Cardiac septum (tissue), 1 donor: ENCODE results near the gene SMG5. TPM values are rescaled to one million over a fixed set of nuclear protein-coding genes. Genes with fewer than 3 reads are reported as not detected.

Source experiments
- DNase-seq: peaks from one replicate; pipeline ENCODE4 v3.0.0-alpha.2; 2020; ENCODE audit warnings: low spot score
- intact Hi-C: fragments of 100-400 bp; cut with DNase I; formaldehyde crosslinking; loops from one replicate; pipeline ENCODE4 v1.14.0; 2022
- total RNA-seq: library from RNA; stranded (reverse); fragmentation: NEBNext Ultra II Directional; extraction: Animal tissue kit (Norgen Biotek cat#: 25700); gene quantifications from one replicate; pipeline ENCODE4 v1.2.1, GENCODE V29; 2021
- donor health status: DM: no; HTN: no; CAD: no.

Gene SMG5
- total RNA-seq, 1 donor from 2014 or later, result 112 TPM

GRCh38 chr1:156248323-156248683, 34.3 kb downstream of the SMG5 start:
- intact Hi-C loops, result no loop called here
- DNase-seq, result no peak

DNA sequence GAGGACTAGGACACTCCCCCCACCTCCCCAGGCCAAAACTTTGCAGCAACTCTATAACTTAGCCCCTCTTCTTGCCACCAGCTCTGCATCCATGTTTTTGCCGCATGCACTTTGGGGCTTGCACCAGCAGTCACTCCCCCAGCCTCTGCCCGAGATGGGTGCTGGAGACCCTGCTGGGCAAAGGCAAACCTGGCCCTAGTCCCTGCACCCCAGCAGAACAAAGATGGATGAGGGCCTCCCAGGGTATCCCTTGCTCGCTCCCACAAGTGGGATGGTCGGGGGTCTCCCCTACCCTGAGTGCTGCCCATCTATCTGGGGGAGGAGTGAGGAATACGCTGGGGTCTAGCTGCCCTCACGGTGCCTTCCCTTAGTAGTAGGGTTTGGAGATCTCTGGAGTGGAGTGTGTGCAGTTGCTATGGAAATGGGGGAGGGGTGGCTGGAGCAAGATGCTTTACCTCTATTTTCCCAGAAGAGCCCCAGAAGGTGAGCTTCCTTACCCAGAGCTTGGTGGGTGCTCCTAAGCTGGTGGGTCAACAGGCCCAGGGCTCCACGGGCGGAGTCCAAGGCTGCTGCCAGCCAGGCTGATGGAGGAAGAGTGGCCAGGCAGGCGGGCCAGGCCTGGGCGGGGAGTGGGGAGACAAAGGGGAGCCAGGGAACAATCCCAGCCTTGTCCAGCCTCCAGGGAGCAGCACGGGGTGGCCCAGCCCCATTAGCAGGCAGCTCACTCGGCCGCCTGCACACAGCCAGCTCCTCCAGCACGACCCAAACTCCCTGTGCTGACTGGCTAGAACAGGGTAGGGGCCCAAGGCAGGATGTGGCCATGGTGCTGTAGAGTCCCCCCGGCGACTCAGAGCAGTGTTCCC, 34.9 kb downstream of the SMG5 start, which contains the start of gene PAQR6:
Gene PAQR6, minus strand, starts transcription at position 597 of the 863 bp plus-strand sequence. CDS start 1,325 bp downstream, outside the sequence.
- no peak for DNase-seq
- intact Hi-C loops, result no loop called here

DNA sequence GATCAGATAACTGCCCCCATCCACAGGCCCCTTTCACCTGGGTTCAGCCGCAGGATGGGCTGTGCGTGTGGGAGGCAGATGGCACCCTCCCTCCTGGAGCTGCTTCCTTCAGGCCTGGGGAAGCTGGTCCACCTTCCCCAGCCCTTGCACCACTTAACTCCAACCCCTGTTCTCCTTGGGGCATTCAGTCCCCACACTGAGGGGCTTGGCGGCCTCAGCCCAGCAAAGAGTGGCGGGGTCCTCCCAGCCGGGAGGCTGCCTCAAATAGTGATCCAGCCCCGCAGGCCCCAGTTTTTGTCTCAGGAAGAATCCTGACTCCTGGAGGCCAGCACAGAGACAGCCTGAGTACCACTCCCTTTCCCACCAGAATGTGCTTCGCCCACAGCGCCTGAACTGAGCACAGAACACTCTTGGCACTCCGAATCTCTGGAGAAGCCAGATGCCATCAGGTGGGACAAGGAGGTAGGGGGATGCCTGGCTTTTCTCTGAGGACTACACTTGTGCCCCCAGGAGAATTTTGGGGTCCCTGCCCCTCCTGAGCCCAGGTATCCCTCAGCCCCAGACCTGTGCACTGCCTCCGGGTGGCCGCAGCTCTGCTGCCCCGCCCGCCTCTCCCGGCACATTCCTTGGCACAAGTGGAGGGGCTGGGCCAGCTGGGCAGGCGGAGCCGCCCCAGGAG, 35.7 kb downstream of the SMG5 start:
- no peak for DNase-seq
- intact Hi-C loops, result no loop called here

DNA sequence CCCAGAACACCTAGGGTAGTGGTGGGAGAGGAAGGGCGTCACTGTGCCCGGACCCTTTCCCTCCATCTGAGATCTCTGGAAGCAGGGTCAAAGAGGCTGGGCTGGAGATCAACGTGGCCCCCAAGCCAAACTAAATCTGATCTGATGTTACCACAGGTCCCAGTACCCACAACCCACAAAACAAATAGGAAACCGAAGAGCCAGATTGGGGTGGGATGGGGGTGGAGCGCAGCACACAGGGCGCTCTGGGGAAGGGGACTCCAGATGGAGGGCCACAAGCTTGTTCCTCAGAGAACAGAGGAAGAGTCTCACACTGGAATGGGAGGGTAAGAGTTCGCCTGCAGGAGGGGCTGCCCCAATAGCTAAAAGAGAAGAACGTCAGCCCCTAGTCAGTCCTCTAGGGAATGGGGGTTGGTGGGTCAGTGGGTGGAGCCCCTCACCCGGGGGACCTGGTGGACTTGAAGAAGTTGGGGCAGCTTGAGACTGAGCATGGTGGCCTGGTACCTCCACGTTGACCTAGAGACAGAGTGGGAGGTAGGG, 36.3 kb downstream of the SMG5 start:
- no peak for DNase-seq
- intact Hi-C loops, result no loop called here

GRCh38 chr1:156245451-156246232, 37.0 kb downstream of the SMG5 start:
- DNase-seq, result no peak
- intact Hi-C loops, result no loop called here

DNA sequence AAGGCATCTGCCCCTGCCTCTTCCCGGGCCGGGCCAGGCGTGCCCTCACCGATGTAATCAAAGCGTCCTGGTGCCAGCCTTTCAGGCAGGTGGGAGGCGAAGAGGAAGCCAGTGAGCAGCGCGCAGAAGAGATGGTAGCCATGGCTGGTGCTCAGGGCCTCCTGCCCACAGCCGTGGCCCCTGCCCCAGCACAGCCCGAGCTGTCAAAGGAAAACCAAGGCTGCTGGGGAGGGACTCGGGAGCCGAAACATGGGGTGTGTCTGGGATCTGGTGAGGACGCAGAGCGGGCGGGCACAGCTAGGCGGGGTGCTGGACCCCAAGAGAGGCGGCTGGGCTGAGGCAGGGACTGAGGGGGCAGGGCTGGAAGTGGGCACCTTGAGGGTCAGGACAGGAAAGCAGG, 37.9 kb downstream of the SMG5 start:
- no peak for DNase-seq
- intact Hi-C loops, result no loop called here

DNA sequence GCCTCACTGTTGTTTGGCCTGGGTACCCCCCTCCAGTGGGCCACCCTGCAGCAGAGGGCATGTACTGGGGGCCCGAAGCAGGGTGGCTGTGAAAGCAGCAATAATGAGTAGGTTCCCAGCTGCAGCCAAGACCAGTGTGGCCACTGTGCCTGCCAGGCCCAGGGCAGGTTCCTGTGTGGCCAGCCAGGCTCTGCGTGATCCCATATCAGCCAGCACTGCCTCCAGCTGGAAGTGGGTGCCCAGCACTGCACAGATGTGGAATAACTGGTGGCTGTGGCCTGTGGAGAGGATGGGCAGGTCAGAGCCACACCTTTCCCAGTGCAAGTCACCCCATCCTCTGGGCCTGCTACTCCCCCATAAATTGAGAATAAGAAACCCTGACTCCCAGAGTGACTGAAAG, 38.5 kb downstream of the SMG5 start:
- DNase-seq, result no peak
- intact Hi-C loops, result no loop called here

GRCh38 chr1:156242738-156243137, 39.9 kb downstream of the SMG5 start:
- intact Hi-C loops, result no loop called here
- no peak for DNase-seq

DNA sequence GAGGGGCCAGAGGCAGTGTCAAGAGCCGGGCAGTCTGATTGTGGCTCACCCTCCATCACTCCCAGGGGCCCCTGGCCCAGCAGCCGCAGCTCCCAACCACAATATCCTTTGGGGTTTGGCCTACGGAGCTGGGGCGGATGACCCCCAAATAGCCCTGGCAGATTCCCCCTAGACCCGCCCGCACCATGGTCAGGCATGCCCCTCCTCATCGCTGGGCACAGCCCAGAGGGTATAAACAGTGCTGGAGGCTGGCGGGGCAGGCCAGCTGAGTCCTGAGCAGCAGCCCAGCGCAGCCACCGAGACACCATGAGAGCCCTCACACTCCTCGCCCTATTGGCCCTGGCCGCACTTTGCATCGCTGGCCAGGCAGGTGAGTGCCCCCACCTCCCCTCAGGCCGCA, 40.7 kb downstream of the SMG5 start, which contains the start of gene BGLAP:
Gene BGLAP, plus strand, starts transcription at position 259 of the 400 bp plus-strand sequence. Its CDS starts 48 bp downstream, at position 307.
- intact Hi-C loops, result no loop called here
- DNase-seq, result no peak

GRCh38 chr1:156241311-156241811, 41.3 kb downstream of the SMG5 start:
- intact Hi-C loops, result no loop called here
- no peak for DNase-seq

GRCh38 chr1:156238248-156238647, 44.4 kb downstream of the SMG5 start:
- intact Hi-C loops, result no loop called here
- DNase-seq, result no peak

DNA sequence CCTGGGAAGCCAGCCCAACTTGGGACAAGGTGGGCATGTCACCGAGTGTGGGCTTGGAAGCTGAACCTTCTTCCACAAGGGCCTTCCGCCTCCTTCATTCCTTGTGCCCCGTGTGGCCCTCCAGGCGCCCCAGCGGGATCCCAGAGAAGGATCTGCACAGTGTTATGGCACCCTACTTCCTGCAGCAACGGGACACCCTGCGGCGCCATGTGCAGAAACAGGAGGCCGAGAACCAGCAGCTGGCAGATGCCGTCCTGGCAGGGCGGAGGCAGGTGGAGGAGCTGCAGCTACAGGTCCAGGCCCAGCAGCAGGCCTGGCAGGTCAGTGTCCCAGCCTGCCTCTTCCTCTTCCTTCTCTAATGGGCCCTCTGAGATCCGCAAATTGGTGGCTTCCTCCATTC, 46.5 kb downstream of the SMG5 start:
- intact Hi-C loops, result no loop called here
- no peak for DNase-seq

GRCh38 chr1:156233426-156234127, 49.0 kb downstream of the SMG5 start:
- DNase-seq, result no peak
- intact Hi-C loops, result no loop called here

DNA sequence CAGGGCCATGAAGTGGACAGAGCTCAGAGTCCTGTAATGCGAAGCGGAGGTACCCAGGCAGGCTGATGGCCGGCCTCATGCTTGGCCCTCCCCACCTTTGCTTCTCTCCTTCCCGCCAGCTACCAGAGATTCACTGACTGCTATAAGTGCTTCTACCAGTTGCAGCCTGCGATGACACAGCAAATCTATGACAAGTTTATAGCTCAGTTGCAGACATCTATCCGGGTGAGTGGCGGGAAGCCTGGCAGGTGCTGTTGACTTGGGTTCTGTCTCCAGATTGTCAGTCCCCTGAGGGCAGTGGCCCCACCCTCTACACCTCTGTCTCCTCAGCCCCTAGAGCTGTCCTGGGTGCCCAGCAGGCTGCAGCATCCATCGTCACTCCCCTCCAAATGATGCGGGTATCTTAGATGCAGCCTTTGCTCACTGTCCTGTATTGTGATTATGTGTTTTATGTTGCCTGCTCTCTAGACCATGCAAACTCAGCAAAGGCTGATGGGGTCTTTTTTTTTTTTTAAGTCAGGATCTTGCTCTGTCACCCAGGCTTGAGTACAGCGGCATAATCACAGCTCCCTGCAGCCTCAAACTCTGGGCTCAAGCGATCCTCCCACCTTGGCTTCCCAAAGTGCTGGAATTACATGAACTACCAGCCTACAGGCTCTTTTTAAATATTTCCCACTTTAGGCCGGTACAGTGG, 50.3 kb downstream of the SMG5 start:
- intact Hi-C loops, result no loop called here
- DNase-seq, result no peak

DNA sequence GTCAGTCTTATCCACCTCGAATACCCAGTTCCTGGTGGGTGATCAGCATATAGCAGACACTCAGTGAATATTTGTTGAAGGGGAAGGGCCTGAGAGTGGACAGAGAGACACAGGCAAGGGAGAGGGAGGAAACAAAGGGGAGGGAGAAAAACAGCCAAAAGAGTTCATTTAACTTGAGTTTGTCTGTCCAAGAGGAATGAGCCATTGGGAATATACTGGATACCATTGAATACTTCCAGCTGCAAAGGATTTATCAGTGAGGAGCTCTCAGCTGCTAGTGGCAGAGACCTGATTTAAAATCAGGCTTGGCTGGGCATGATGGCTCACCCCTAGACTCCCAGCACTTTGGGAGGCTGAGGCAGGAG, 52.2 kb downstream of the SMG5 start:
- no peak for DNase-seq
- intact Hi-C loops, result no loop called here

DNA sequence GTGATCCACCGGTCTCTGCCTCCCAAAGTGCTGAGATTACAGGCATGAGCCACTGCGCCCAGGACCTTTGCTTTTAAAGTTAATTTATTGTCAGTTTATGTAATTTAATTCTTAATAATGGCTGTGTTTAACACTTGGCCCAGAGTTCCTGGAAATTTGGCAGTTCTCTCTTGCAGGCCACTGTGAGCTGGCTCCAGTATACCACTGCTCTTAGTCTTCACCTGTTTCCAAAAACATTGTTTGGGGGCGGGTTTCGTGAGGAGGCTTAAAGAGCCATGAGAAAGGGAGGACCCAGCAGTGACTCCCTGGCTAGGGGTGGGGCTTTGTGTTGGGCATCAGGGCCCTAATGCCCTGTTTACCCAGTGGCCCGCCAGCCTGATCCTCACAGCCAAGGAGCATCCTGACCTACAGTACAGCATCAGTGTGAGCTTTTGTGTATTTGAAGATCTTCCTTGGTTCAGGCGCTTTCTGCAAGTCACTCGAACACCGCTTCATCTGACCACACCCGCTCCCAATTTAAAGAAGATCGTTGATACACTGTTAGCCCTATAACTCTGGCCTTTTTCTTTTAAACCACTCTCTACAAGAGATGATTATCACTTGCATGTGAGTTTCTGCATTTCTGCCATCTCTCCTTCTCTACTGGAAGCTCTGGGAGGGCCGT, 52.7 kb downstream of the SMG5 start:
- intact Hi-C loops, result no loop called here
- DNase-seq, result no peak

DNA sequence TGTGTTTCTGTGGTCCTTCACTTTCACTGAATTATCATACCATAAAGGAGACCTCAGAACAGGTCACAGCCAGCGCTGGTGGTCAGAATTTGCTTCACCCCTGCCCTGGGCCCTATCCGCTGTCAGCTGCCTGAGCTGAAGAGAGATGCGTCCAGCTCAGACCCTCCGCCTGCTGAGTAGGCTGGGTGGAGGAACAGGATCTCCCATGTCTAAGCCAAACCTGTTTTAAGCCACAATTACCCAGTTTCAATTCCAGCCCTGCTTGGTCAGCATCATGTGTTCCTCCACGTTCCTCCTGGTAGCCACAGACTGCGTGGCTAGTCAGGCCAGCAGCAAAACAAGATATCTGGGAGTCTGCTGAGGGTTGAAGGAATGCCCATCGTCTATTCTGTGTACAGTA, 54.1 kb downstream of the SMG5 start:
- intact Hi-C loops, result no loop called here

GRCh38 chr1:156226782-156227181, 55.8 kb downstream of the SMG5 start:
- DNase-seq, result no peak
- intact Hi-C loops, result no loop called here

More for the DNA sequence above, 54.1 kb downstream of the SMG5 start:
- no peak for DNase-seq
